ENCODE measurements around the gene ACKR2. TPM values are rescaled to one million over a fixed set of nuclear protein-coding genes. Genes with fewer than 3 reads are reported as not detected.

ACKR2 gene
- total and polyA plus RNA-seq, 8 donors = 0.15 to 2.4 (median 0.50) TPM; not detected in 3

GRCh38 chr3:42827654-42828053, 18.4 kb downstream of the ACKR2 start:
- intact Hi-C loops (cut with DNase I; ENCODE audit: low total_unique reads) = no loop called here
- peaks cover 0 to 22% (median 8%) of the 10 kb centered on the region in 4 donors for H3K4me1 ChIP-seq
- no peaks in the 10 kb centered on the region for H3K9me3 ChIP-seq
- TF ChIP-seq POLR2AphosphoS5 (IDR thresholded peaks at IDR 0.05) (no peak), CTCF (IDR thresholded peaks at IDR 0.05) (no peak), EP300 (IDR thresholded peaks at IDR 0.05) (no peak), POLR2A (IDR thresholded peaks at IDR 0.05) (no peak)
- H3K27me3 ChIP-seq = no peaks in the 10 kb centered on the region
- 66 to 76% (median 73%) methylated on average over 4 of the region's 4 CpGs for WGBS, 5 donors
- peak overlapping the region in 4 of 5 donors; percentile 6 to 64 (median 42) for H3K27ac ChIP-seq
- H3K36me3 ChIP-seq = no peaks in the 10 kb centered on the region
- no peak overlapping the region for H3K4me3 ChIP-seq
- no peak for DNase-seq

- WGBS, 5 donors = 64 to 80% (median 77%) methylated on average over 5 of the region's 5 CpGs
- Histone ChIP-seq H3K27me3 (no peaks in the 10 kb centered on the region), H3K36me3 (no peaks in the 10 kb centered on the region), H3K9me3 (no peaks in the 10 kb centered on the region), H3K27ac (peak overlapping the region in 4 of 5 donors; percentile 13 to 64 (median 54)), H3K4me3 (no peak overlapping the region), H3K4me1 (peaks cover 0 to 22% (median 8%) of the 10 kb centered on the region in 4 donors)
- TF ChIP-seq POLR2A (IDR thresholded peaks at IDR 0.05) (no peak), EP300 (IDR thresholded peaks at IDR 0.05) (no peak), CTCF (IDR thresholded peaks at IDR 0.05) (no peak), POLR2AphosphoS5 (IDR thresholded peaks at IDR 0.05) (no peak)
- DNase-seq = peak in 1 of 2 donors; percentile 35
- intact Hi-C loops (cut with DNase I; ENCODE audit: low total_unique reads) = no loop called here
Observed at GRCh38 chr3:42829083-42829627, 19.9 kb downstream of the ACKR2 start.

GRCh38 chr3:42829628-42830436, 20.6 kb downstream of the ACKR2 start:
- 70 to 74% (median 72%) methylated on average over 5 of the region's 5 CpGs for WGBS, 5 donors
- intact Hi-C loops (cut with DNase I; ENCODE audit: low total_unique reads) = no loop called here
- H3K36me3 ChIP-seq = no peaks in the 10 kb centered on the region
- H3K9me3 ChIP-seq = no peaks in the 10 kb centered on the region
- TF ChIP-seq POLR2AphosphoS5 (IDR thresholded peaks at IDR 0.05) = no peak
- TF ChIP-seq EP300 (IDR thresholded peaks at IDR 0.05) = no peak
- no peak for TF ChIP-seq POLR2A (IDR thresholded peaks at IDR 0.05)
- TF ChIP-seq CTCF (IDR thresholded peaks at IDR 0.05) = no peak
- no peak overlapping the region for H3K4me3 ChIP-seq
- peak overlapping the region in 4 of 5 donors; percentile 13 to 64 (median 54) for H3K27ac ChIP-seq
- no peaks in the 10 kb centered on the region for H3K27me3 ChIP-seq
- H3K4me1 ChIP-seq = peaks cover 0 to 22% (median 8%) of the 10 kb centered on the region in 4 donors
- DNase-seq = no peak

- TF ChIP-seq POLR2A (IDR thresholded peaks at IDR 0.05) = no peak
- TF ChIP-seq POLR2AphosphoS5 (IDR thresholded peaks at IDR 0.05) = no peak
- peak in 5 of 7 experiments; percentile 35 to 62 (median 45) for TF ChIP-seq CTCF (IDR thresholded peaks at IDR 0.05)
- no peak for TF ChIP-seq EP300 (IDR thresholded peaks at IDR 0.05)
- DNase-seq = peak in 1 of 2 donors; percentile 47
- Histone ChIP-seq H3K27me3 (no peaks in the 10 kb centered on the region), H3K36me3 (no peaks in the 10 kb centered on the region), H3K9me3 (no peaks in the 10 kb centered on the region), H3K4me3 (no peak overlapping the region), H3K4me1 (peaks cover 0 to 22% (median 8%) of the 10 kb centered on the region in 4 donors), H3K27ac (no peak overlapping the region)
- intact Hi-C loops (cut with DNase I; ENCODE audit: low total_unique reads) = no loop called here
- 36 to 49% (median 40%) methylated on average over 7 of the region's 7 CpGs for WGBS, 5 donors
Observed at GRCh38 chr3:42830437-42831320, 21.4 kb downstream of the ACKR2 start.

All from stomach (tissue), 9 donors.